CD4-positive, alpha-beta T cell treated with Interleukin-1 beta for 1 hour (primary cell): ENCODE measurements around the gene TUBA3D.
"Not testable (repeated sequence)": the region's sequence is repeated elsewhere in the genome, so short reads cannot be mapped to it uniquely, and the experiment has no call there.

Source experiments
- DNase-seq, 2 donors: peaks; one replicate each; pipeline ENCODE4 v3.0.0-alpha.2; 2020 to 2022

The TUBA3D gene

GRCh38 chr2:131475831-131476230 is at the start of gene TUBA3D:
TUBA3D (plus strand) TSS chr2:131476119; CDS start chr2:131476200, 81 bp downstream.
- DNase-seq: no peak

GRCh38 chr2:131426727-131427126 is 49.2 kb upstream of the TUBA3D start:
- DNase-seq: no peak

GRCh38 chr2:131431336-131431735 is 44.6 kb upstream of the TUBA3D start:
- DNase-seq: no peak

DNA sequence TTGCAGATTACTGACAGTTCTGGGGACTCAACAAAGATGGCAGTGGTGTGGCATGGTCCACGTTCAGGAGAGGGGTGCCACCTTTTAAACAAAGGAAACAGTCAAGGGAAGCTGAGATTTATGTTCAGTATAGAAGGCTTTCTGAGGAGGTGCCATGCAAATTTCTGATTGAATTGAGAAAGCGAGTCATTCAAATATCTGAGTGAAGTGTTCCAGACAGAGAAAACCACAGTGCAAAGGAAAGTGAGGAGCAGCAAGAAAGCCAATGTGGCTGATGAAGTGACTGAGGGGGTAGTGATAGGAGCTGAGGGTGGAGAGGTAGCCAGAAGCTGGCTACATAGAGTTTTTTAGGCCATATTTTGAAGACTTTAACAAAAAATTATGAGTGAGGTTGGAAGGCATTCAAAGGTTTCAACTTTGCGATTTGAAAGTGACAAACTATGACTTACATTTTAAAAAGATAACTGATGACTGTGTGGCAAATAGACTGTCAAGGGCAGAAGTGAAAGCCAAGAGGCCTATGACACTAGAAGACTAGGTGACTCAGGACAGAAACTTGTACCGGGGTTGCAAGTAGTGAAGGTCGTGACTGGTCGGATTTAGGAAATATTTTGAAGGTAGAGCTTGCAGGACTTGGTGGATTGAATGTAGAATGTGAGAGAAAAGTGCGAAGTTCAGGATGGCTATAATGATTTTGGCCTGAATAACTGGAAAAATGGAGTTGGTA is 35.0 kb upstream of the TUBA3D start:
- DNase-seq: not testable (repeated sequence)

DNA sequence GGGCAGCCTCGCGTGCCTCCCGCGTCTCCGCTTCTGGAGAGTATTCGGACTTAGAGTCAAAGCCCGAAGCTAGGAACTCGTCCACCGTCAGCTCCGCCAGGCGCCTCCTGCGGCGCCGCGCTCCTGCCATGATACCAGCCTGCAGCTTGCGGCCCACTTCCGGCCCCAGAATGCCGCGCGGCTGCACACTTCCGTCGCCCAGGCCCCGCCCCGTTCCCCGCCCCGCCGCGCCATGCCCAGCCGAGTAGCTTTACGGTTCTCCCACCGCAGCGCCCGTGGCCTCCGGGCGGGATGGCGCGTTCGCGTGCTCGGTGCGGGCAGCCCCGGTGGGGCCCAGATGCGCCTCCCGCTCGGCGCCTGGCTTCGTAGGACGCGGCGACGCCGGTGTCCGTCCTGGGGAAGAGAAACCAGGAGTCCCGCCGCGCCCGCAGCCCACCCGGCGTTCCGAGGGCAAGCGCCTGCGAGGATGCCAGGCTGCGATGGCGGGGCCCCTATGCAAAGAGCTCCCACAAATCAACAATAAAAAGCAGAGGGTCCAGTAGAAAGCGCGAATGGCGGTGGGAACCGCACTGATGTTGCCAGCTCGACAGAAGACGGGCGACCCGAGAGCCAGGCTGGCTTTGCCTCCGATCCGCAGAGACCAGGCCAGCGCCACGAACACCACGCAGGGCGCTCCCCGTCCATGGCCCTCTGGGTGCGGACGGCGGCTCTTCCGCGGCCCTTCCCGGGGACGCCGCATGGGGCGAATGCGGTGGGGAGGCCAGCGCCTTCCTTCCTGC is 31.0 kb upstream of the TUBA3D start:
- not testable (repeated sequence) for DNase-seq

GRCh38 chr2:131445515-131445797 is 30.5 kb upstream of the TUBA3D start:
- DNase-seq: not testable (repeated sequence)

DNA sequence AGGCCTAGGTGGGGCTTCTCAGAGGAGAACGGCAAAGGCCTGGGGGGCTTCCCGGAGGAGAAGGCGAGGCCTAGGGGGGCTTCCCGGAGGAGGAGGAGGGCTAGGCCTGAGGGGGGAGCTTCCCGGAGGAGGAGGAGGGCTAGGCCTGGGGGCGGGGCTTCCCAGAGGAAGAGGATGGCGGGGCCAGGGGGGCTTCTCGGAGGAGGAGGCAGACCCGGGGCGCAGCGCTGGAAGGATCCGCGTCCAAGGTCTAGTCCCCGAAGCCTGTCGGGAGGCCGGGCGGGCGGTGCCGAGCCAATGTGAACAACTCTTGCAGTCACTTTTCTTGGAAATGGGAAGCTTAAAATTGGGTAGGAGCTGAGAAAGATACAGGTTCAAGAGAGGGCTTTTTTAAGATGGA is 30.0 kb upstream of the TUBA3D start:
- DNase-seq: no peak

DNA sequence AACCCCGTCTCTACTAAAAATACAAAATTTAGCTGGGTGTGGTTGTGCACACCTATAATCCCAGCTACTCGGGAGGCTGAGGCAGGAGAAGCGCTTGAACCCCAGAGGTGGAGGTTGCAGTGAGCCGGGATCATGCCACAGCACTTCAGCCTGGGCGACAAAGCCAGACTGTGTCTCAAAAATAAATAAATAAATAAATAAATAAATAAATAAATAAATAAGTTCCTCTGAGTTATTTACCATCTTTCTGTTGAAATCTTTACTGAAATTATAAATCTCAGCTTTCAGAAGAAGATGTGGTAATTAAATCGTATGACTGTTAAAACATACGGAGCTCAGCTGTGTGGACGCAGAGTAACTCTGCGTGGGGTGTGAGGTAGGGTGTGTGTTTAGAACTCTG is 27.9 kb upstream of the TUBA3D start:
- not testable (repeated sequence) for DNase-seq

DNA sequence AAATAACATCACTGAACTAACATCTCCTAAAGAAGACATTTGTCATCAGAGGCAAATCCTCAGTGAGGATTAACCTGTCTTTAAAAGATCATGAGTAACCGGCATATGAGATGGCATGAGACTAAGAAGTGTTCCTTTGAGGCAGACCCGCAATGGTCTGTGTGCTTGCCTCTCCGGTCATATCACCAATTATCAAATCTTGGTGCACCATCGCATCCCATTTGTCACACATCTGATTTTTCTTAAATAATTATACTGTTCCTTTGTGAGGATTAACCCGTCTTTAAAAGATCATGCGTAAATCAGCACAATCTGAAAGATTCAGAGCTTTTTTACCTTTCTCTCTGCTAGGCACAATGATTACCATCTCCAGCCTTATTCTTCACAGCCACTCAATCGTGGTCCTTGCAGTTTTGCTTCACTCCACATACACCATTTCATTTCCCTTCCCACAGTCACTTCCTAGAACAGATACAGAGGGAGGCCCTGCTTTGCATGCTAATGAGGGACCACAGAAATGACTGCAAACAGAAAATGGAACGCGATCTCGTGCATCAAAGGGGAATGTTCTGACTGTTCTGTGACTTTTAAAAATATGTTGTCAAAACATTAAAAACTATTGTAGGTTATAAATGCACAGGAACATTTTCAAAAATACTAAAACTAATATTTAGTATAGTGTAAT is 24.5 kb upstream of the TUBA3D start:
- not testable (repeated sequence) for DNase-seq

DNA sequence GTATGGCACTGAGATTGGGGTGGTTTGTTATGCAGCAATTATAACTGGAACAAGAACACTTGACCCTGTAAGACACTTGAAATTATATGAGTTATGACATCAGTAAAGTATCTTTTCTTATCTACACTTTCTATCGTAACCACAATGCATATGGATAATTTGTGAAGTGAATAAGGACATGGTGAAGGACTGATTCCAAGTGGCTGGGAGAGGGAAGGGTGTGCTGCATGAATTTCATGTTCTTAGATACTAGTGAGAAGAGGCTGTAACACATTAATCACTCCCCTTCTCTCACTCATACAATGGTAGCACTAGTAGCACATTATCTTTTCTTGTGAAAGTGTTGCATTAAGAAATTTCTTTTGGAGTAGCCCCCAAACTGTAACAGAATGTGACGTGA is 21.0 kb upstream of the TUBA3D start:
- not testable (repeated sequence) for DNase-seq

DNA sequence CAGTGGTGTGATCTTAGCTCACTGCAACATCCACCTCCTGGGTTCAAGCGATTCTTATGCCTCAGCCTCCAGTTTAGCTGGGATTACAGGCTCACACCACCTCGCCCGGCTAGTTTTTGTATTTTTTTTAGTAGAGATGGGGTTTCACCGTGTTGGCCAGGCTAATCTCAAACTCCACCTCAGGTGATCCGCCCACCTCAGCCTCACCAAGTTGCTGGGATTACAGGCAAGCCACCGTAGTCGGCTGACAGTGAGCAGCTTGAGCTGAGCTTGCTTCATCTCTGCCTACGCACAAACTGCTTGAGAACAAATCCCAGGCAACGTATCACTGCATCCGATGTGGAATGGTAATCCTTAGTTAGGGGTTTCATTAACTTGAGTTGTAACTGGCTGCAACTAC is 8.2 kb upstream of the TUBA3D start:
- not testable (repeated sequence) for DNase-seq

- DNase-seq: not testable (repeated sequence)
These were observed 5.0 kb upstream of the TUBA3D start for GRCh38 chr2:131470944-131471343.

DNA sequence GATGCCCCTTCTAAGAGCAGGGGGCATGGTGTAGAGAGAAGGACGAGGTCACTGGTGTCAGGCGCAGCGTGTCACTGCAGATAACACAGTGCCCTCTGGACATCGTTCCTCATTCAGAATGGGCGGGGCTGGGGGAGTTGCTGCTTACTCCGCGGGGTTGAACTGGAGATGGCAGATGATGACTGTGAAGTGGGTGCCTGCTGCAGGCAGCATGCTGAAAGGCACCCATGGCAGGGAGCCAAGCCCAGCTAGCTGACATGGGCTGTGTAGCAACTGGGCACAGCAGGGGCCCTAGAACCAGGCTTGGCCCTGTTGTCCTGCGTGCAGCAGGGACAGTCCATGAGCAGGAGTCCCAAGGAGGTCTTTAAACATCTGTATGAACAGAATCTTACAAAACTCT is 4.3 kb upstream of the TUBA3D start:
- not testable (repeated sequence) for DNase-seq

- DNase-seq: not testable (repeated sequence)
These were observed 2.7 kb upstream of the TUBA3D start for GRCh38 chr2:131473266-131473665.

DNA sequence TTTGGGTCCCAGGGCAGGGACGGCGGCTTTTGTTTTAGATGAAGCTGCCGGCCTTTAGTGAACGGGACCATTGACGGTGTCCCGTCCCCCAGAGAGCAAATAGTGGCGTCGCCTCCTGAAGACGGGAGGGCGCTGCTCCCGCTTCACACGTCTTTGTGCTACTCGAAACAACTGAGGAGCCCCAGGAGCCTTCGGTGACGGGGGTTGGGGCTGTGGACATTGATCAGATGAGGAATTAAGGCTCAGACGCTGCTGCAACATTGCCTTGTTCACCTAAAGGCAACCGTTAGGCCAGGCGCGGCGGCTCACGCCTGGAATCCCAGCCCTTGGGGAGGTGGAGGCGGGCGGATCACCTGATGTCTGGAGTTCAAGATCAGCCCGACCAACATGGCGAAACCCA is 444 bp downstream of the TUBA3D start:
- not testable (repeated sequence) for DNase-seq

DNA sequence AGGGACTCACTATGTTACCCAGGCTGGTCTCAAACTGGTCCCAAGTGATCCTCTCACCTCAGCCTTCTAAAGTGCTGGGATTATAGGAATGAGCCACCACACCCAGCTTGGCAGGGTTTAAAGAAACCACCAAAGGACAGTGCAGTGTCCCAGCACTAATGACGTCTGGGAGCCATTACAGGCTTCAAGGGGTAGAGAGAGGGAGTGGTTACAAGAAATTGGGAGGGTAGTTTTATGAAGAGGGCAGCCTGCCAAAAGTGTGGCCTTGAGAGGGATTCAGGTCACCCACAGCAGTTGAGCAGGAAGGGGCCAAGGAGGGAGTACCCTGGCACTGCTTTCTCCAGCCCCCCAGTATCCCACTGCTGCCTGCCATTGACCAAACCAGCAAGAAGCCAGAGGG is 1.3 kb downstream of the TUBA3D start:
- not testable (repeated sequence) for DNase-seq

DNA sequence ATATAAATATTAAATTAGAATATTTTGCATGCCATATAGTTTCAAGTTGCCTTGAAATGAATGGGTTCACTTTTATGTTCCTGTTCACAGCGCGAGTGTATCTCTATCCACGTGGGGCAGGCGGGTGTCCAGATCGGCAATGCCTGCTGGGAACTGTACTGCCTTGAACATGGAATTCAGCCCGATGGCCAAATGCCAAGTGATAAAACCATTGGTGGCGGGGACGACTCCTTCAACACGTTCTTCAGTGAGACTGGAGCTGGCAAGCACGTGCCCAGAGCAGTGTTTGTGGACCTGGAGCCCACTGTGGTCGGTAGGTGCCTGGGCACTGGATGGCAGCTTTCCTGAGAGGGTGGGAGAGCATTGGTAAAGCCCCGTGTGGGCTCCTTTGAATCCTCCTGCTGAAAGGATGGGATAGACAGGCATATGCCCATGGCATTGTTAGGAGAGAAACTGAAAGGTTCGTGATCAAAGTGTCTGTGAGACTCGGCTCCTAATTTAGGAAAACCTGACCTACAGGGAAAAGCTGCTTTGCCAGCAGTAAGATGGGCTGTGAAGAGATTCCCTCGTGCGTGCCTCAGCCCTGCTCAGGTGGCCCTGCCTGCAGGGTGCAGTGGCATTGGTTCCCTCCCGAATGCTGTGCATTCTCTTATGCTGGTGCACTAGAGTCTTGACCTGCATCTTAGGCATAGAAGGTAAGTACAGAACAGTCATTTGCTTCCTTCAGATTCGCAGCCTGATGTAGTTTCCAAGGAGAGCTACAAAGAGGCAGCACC is 2.3 kb downstream of the TUBA3D start:
- not testable (repeated sequence) for DNase-seq

DNA sequence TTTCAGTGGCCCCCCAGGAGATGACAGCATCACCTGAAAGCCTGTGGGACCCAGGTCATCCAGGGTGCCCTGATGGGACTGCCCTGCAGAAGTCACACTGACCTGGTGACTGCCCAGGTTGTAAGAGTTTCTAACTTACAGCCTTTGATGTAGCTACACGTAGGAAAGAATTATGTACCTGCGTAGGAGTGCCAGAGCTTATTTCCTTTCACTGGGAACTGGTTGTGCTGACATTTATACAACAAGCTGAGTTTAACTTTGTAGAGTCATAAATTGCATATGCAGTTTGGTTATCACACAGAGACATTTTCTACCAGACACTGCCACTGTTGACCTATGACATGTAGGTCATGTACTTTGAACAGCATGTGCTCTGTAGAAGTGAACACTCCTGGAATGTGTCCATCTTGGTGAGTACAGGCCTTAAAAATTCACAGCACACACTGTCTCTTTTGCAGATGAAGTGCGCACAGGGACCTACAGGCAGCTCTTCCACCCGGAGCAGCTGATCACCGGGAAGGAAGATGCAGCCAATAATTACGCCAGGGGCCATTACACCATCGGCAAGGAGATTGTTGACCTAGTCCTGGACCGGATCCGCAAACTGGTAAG is 3.0 kb downstream of the TUBA3D start:
- DNase-seq: not testable (repeated sequence)

GRCh38 chr2:131480351-131480750 is 4.4 kb downstream of the TUBA3D start:
- not testable (repeated sequence) for DNase-seq

DNA sequence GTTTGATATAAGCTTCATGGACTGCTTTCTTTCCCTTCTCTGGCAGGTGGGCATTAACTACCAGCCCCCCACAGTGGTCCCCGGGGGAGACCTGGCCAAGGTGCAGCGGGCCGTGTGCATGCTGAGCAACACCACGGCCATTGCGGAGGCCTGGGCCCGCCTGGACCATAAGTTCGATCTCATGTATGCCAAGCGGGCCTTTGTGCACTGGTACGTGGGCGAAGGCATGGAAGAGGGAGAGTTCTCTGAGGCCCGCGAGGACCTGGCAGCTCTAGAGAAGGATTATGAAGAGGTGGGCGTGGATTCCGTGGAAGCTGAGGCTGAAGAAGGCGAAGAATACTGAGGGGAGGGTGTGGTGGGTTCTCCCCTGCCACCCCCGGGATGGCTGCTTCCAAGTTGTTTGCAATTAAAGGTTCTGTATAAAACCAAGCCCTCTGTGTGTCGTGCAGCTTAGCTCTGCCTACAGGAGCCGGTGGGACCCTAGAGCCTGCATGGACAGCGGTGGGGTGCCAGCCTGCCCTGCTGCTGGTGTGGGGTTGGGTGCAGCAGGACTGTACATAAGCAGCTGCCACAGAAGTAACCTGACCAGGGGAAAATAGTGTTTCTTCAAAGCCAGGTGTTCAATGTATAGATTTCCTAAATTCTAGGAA is 6.7 kb downstream of the TUBA3D start:
- not testable (repeated sequence) for DNase-seq

DNA sequence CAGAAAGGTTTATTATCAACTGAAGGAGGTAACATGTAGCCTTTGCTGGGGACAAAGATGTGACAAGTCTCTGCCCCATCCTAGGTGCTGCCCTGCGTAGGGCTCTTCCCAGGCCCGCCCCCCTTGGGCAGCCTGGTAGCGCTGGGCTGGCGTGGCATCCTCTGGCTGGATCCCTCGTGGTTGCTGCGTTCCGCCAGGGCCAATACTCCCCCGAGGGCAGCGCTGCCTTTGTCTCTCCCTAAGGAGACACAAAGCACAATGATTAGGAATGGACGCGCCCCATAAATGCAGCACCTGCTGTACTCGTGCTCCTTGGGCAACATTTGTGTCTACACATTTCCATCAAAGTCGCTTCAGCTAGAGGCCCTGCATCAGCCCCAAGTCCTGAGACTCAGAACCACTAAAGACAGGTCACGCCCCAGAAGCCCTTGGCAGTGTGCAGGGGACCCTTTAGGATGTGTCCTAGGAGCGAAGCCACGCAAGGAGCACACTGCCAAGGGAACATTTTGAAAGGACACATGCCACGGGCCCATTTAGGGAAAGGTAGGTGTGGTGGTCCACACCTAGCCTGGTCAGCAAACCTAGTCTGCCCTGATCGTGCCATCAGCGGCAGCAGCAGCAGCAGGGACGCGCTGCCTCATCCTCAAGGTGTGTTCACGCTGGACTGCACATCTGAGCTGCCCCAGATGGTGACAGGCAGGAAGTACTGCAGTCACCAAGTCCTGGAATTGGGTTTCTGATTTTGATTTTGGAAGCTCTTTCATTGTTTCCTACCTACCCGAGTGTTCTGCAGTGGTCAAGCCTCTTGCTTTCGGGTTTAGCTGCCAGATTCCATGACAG is 8.3 kb downstream of the TUBA3D start:
- DNase-seq: not testable (repeated sequence)
